Measurements from ENCODE around the gene ZNF175. TPM values are rescaled to one million over a fixed set of nuclear protein-coding genes. Genes with fewer than 3 reads are reported as not detected.

The ZNF175 gene
- total and polyA plus RNA-seq, 9 of the 15 experiments (the other 6 are each of a cell fraction or from before 2014, with no cell fraction given), result 3.7 to 37.9 (median 14.0) TPM

DNA sequence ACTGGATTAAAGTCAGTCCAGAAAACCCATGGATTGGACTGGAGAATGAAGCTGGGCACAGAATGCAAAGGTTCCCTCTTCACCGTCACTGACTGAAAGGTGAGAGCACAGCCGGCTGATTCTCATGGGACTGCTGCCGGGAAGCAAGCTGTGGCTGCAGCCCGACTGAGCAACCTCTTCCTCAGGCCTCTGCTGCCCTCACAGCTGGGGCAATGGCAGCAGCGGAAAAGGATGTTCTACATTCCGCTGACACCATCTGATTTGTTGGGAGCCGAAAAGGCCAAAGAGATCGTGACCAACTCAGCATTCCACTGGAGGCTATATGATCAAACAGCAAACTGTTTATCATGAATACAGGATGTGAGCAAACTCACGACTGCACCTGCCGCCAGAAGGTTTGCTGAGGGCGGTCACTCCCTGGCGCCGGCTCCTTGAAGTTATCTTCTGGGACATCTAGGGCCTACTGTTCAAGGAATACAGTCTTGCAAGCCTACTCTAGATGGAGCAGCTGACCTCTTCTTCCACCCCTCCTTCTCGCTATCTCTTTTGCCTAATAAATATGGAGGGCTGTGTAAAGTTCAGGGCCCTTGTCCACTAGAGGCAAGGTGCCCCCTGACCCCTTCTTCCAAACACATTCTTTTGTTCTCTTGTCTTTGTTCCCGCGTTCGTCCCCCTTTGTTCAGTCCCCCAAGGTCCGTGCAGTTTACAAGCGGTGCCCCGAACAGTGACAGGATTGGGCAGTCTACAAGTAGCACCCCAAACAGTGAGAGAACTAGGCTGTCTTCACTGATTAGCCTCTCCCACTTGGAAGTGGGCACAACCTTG, 20.0 kb upstream of the ZNF175 start (continued):
- no peak for TF ChIP-seq NR2C1 (IDR thresholded peaks at IDR 0.05)
- peak; percentile 49; the same call in 1 of the 2 replicates for TF ChIP-seq NR2C1 (tag; IDR thresholded peaks at IDR 0.05)
- TF ChIP-seq ZNF589 (CRISPR knock-in tag; IDR thresholded peaks at IDR 0.05; ENCODE audit: low read depth), result 0 out of 2 replicates have a peak, but pooled peaks have one; percentile 20
- TF ChIP-seq EHMT2 (IDR thresholded peaks at IDR 0.05), result peak; percentile 57; the same call in 1 of the 2 replicates
- TF ChIP-seq, protein P1, sequence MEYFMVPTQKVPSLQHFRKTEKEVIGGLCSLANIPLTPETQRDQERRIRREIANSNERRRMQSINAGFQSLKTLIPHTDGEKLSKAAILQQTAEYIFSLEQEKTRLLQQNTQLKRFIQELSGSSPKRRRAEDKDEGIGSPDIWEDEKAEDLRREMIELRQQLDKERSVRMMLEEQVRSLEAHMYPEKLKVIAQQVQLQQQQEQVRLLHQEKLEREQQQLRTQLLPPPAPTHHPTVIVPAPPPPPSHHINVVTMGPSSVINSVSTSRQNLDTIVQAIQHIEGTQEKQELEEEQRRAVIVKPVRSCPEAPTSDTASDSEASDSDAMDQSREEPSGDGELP (CRISPR knock-in tag; IDR thresholded peaks at IDR 0.05; ENCODE audit: borderline replicate concordance), result peak; percentile 82
- 0 out of 2 replicates have a peak, but pooled peaks have one; percentile 8 for TF ChIP-seq PML (IDR thresholded peaks at IDR 0.05; ENCODE audit: low read length)
- 0 out of 2 replicates have a peak, but pooled peaks have one; percentile 47 for TF ChIP-seq PHB (CRISPR knock-in tag; IDR thresholded peaks at IDR 0.05)
- TF ChIP-seq, protein P2, sequence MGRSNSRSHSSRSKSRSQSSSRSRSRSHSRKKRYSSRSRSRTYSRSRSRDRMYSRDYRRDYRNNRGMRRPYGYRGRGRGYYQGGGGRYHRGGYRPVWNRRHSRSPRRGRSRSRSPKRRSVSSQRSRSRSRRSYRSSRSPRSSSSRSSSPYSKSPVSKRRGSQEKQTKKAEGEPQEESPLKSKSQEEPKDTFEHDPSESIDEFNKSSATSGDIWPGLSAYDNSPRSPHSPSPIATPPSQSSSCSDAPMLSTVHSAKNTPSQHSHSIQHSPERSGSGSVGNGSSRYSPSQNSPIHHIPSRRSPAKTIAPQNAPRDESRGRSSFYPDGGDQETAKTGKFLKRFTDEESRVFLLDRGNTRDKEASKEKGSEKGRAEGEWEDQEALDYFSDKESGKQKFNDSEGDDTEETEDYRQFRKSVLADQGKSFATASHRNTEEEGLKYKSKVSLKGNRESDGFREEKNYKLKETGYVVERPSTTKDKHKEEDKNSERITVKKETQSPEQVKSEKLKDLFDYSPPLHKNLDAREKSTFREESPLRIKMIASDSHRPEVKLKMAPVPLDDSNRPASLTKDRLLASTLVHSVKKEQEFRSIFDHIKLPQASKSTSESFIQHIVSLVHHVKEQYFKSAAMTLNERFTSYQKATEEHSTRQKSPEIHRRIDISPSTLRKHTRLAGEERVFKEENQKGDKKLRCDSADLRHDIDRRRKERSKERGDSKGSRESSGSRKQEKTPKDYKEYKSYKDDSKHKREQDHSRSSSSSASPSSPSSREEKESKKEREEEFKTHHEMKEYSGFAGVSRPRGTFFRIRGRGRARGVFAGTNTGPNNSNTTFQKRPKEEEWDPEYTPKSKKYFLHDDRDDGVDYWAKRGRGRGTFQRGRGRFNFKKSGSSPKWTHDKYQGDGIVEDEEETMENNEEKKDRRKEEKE (IDR thresholded peaks at IDR 0.05; ENCODE audit: borderline replicate concordance in 1 of 2, control insufficient read depth in 1 of 2, low read depth in 2 of 2, low read length in 1 of 2), result no peak
- no peak for TF ChIP-seq ATF1 (CRISPR knock-in tag; IDR thresholded peaks at IDR 0.05)
- 0 out of 2 replicates have a peak, but pooled peaks have one; percentile 14 for TF ChIP-seq ATF1 (tag; IDR thresholded peaks at IDR 0.05)
- TF ChIP-seq SMARCE1 (IDR thresholded peaks at IDR 0.05), result no peak
- TF ChIP-seq, protein P3, sequence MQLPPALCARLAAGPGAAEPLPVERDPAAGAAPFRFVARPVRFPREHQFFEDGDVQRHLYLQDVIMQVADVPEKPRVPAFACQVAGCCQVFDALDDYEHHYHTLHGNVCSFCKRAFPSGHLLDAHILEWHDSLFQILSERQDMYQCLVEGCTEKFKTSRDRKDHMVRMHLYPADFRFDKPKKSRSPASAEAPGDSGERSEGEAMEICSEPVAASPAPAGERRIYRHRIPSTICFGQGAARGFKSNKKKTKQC (CRISPR knock-in tag; IDR thresholded peaks at IDR 0.05), result 0 out of 2 replicates have a peak, but pooled peaks have one; percentile 44
- 0 out of 4 replicates have a peak, but pooled peaks of 1 of the 2 experiments have one; percentile 10 for TF ChIP-seq TRIM24 (IDR thresholded peaks at IDR 0.05)
- TF ChIP-seq ZNF766 (CRISPR knock-in tag; conservative IDR thresholded peaks at IDR 0.05), result 0 out of 2 replicates have a peak, but pooled peaks have one; percentile 49
- 0 out of 2 replicates have a peak, but pooled peaks have one; percentile 27 for TF ChIP-seq HDAC2 (IDR thresholded peaks at IDR 0.05)
- TF ChIP-seq TAF9B (IDR thresholded peaks at IDR 0.05; ENCODE audit: partially characterized antibody), result peak; percentile 58
- TF ChIP-seq CXXC5 (CRISPR knock-in tag; IDR thresholded peaks at IDR 0.05), result peak; percentile 54
- TF ChIP-seq, protein P4, sequence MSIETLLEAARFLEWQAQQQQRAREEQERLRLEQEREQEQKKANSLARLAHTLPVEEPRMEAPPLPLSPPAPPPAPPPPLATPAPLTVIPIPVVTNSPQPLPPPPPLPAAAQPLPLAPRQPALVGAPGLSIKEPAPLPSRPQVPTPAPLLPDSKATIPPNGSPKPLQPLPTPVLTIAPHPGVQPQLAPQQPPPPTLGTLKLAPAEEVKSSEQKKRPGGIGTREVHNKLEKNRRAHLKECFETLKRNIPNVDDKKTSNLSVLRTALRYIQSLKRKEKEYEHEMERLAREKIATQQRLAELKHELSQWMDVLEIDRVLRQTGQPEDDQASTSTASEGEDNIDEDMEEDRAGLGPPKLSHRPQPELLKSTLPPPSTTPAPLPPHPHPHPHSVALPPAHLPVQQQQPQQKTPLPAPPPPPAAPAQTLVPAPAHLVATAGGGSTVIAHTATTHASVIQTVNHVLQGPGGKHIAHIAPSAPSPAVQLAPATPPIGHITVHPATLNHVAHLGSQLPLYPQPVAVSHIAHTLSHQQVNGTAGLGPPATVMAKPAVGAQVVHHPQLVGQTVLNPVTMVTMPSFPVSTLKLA (conservative IDR thresholded peaks at IDR 0.05), result peak in 1 of 2 experiments; percentile 35; a peak in 3 of 4 replicates
- no peak for TF ChIP-seq TAF15 (IDR thresholded peaks at IDR 0.05; ENCODE audit: low read depth, low read length)
- TF ChIP-seq, protein P5, sequence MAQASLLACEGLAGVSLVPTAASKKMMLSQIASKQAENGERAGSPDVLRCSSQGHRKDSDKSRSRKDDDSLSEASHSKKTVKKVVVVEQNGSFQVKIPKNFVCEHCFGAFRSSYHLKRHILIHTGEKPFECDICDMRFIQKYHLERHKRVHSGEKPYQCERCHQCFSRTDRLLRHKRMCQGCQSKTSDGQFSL (CRISPR knock-in tag; IDR thresholded peaks at IDR 0.05), result 0 out of 2 replicates have a peak, but pooled peaks have one; percentile 37
- TF ChIP-seq, protein P5 (tag; IDR thresholded peaks at IDR 0.05), result no peak

All from K562 (cell line).